ENCODE measurements around the gene RNF220. TPM values are rescaled to one million over a fixed set of nuclear protein-coding genes. Genes with fewer than 3 reads are reported as not detected.

The RNF220 gene
- total and polyA plus RNA-seq, 9 of the 15 experiments (the other 6 are each of a cell fraction or from before 2014, with no cell fraction given) = 5.1 to 117 (median 66.9) TPM

GRCh38 chr1:44684525-44684924 lies 279.5 kb downstream of the RNF220 start (continued):
- no peak for TF ChIP-seq ZNF609 (CRISPR knock-in tag; IDR thresholded peaks at IDR 0.05; ENCODE audit: borderline replicate concordance)

GRCh38 chr1:44685218-44685617 lies 280.2 kb downstream of the RNF220 start:
- Histone ChIP-seq H3K36me3 (ENCODE audit: control insufficient read depth, insufficient read depth, low read length) (no peaks in the 10 kb centered on the region), H3K4me1 (replicated peaks in 1 of 2; ENCODE audit: control insufficient read depth in 2 of 2, insufficient read depth in 2 of 2, low read length in 2 of 2) (no peaks in the 10 kb centered on the region; a peak in 1 of 5 replicates), H3K27me3 (ENCODE audit: control insufficient read depth in 2 of 2, insufficient read depth in 2 of 2, low read length in 2 of 2) (peaks cover 42 to 58% of the 10 kb centered on the region in 2 experiments), H2AFZ (ENCODE audit: low read depth, low read length) (no peak overlapping the region), H3K9ac (ENCODE audit: insufficient read depth in 1 of 2, low read depth in 2 of 2, low read length in 2 of 2) (no peak overlapping the region), H3K79me2 (ENCODE audit: control insufficient read depth, insufficient read depth, low read length) (no peaks in the 10 kb centered on the region), H3K4me2 (ENCODE audit: insufficient read depth, low read length) (no peak overlapping the region), H3K27ac (ENCODE audit: extremely low read depth, low read depth, low read length) (no peak overlapping the region), H4K20me1 (replicated peaks; ENCODE audit: control insufficient read depth, insufficient read depth, low read length) (no peaks in the 10 kb centered on the region), H3K9me1 (ENCODE audit: control insufficient read depth, insufficient read depth, low read length) (no peaks in the 10 kb centered on the region), H3K4me3 (no peak overlapping the region), H3K9me3 (replicated peaks; ENCODE audit: control insufficient read depth, insufficient read depth, low read depth, low read length) (no peaks in the 10 kb centered on the region)
- FAIRE-seq (no peak), DNase-seq (ENCODE audit: extremely low read depth in 1 of 4, low spot score in 3 of 4) (no peak), ATAC-seq (no peak)
- WGBS (ENCODE audit: insufficient coverage, low coverage, missing lambda C conversion rate) = 5% methylated on average over 4 of the region's 4 CpGs
- CTCF ChIA-PET (ENCODE audit: low intra/inter-chr PET ratio) = no interaction called here
- TF ChIP-seq RBM25 (IDR thresholded peaks at IDR 0.05; ENCODE audit: low read depth, low read length, severe bottlenecking) = peak; percentile 23
- TF ChIP-seq RFX5 (IDR thresholded peaks at IDR 0.05; ENCODE audit: low read depth, low read length) = no peak
- TF ChIP-seq ZNF121 (CRISPR knock-in tag; conservative IDR thresholded peaks at IDR 0.05) = peak; percentile 88
- intact Hi-C loops (cut with micrococcal nuclease) (no loop called here), in situ Hi-C loops (cut with MboI) (no loop called here)
- POLR2A ChIA-PET = interaction anchor here (1.1 kb wide), 1 partner anchor 36 kb away, joined by 6 read pairs; no protein-coding TSS in a partner anchor
- no TSS peak for BruUV-seq (replicated peaks)

All from K562 (cell line).